OCI-LY1 (cell line): ENCODE results near the gene PGAM2.

ENCODE experiments used
- EZH2 ChIP-seq: fragments of 200-600 bp; sonication (generic), shearing (Covaris generic); IDR thresholded peaks from 2 replicates; pipeline ENCODE4 v1.8.0; 2017; ENCODE audit warnings: borderline replicate concordance, mixed run types, mild to moderate bottlenecking, antibody characterized with exemption, low read length, moderate library complexity, mixed read lengths
- TF ChIP-seq, protein P1 (sequence below): fragments of 200-600 bp; sonication (generic), shearing (Covaris generic); IDR thresholded peaks from 2 replicates; pipeline ENCODE4 v1.5.1; 2017; ENCODE audit warnings: mild to moderate bottlenecking, antibody characterized with exemption, low read length, moderate library complexity, mixed read lengths

DNA sequence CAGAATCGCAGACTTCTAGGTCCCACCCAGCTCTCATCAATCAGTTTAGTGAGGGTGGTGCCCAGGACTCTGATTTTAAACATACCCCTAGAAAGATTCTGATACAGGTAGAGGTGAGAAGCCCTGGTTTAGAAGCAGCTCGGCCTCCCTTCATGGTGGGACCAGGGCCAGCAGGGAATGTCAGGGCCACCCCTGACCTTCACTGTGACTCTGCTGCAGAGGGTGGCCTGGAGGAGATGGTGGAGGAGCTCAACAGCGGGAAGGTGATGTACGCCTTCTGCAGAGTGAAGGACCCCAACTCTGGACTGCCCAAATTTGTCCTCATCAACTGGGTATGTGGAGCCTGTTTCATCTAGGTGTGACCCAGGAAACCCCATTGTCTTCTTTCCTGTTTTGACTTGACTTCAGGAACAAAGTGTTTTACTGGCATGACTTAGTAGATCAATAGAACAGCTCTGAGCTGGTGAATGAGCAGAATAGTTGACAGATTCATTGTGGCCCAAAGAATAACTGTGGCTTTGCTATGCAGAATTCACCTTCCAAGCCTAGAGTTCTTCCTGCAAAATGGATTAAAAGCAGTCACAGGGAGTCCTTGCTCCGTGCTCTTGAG is 13.7 kb downstream of the PGAM2 start:
- TF ChIP-seq, protein P1, sequence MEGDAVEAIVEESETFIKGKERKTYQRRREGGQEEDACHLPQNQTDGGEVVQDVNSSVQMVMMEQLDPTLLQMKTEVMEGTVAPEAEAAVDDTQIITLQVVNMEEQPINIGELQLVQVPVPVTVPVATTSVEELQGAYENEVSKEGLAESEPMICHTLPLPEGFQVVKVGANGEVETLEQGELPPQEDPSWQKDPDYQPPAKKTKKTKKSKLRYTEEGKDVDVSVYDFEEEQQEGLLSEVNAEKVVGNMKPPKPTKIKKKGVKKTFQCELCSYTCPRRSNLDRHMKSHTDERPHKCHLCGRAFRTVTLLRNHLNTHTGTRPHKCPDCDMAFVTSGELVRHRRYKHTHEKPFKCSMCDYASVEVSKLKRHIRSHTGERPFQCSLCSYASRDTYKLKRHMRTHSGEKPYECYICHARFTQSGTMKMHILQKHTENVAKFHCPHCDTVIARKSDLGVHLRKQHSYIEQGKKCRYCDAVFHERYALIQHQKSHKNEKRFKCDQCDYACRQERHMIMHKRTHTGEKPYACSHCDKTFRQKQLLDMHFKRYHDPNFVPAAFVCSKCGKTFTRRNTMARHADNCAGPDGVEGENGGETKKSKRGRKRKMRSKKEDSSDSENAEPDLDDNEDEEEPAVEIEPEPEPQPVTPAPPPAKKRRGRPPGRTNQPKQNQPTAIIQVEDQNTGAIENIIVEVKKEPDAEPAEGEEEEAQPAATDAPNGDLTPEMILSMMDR = no peak
- TF ChIP-seq EZH2 = no peak
